HG03521 (cell line): ENCODE data around the gene DENR.
"Not testable (repeated sequence)": the region's sequence is repeated elsewhere in the genome, so short reads cannot be mapped to it uniquely, and the experiment has no call there.

ENCODE experiments used
- ATAC-seq: cut with Tn5 transposase; IDR thresholded peaks from one replicate; pipeline ENCODE4 v1.9.1; 2021; ENCODE audit warnings: mild to moderate bottlenecking, moderate library complexity; ENCODE audit not compliant: unreplicated experiment

Gene DENR, protein sequence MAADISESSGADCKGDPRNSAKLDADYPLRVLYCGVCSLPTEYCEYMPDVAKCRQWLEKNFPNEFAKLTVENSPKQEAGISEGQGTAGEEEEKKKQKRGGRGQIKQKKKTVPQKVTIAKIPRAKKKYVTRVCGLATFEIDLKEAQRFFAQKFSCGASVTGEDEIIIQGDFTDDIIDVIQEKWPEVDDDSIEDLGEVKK

DNA sequence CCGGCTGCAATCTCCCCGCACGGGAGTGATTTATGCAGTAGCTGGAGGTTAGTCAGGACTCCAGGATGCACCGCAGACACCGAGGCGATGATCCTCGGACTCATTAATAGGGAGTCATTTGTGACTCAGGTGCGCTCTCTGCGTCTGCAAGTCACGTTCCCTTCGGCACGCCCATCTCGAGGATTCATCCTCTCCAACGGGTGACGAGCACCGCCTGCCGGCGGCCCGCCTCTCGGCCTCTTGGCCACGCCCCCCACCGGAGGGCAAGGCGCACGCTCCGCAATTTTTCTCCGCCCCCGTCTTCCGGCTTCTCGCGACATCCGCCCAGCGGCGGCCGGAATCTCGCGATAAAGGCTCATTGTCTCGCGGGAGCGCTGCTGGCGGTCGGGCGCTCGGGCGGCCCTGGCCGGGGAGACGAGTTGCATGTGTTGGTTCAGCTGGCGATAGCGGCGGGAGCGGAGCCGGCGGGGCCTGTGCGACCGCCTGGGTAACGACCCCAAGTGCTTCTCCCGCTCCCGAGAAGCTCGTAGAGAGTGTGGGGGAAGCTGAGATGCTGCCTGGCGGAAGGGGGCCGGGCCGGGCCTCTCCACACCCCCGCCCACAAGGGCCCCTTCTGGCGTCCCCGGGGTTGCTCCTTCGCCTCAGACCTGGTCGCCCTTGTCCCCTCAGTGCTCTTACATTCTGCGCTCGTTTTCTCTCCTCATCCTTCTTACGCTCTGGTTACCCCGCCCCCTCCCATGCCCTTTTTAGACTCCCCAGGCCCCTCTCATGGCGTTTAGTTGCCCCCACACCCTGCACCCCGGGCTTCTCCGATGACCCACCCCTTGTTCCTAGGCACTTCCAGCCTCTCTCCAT is at the start of gene DENR:
DENR (plus strand) TSS at position 361 of the 855 bp plus-strand sequence. CDS start 878 bp downstream, outside the sequence.
- peak; percentile 93 for ATAC-seq

DNA sequence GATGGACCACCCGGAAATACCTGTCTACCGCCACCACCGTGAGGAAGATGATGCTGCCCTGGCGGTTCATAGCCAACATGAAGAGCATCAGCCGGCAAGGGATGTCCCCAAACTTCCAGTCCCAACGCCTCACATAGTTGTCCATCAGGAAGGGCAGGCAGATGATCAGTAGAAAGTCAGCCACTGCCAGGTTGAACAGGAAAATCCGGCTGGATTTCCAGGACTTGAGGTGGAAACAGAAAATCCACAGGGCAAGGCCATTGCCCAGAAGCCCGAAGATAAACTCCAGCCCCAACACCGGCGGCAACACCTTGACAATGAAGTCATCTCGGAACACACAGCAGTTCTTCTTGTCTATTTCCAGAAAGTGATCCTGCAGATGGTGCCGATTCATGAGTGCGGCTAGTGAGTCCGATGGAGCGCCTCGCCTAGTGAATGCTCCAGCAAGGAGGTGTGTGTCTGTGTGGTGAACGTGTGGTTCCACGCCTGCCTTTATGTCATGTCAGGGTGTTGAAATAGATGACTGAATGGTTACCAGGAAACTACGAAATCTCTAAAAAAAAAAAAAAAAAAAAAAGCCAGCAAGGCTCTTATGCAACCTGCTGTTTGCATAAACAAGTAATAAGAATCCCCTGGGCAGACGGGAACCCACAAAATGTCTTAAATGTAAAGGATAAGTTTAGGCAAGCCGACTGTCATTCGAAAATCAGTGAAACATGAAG is 49.6 kb upstream of the DENR start, which contains the start of gene HCAR2:
HCAR2 (minus strand) TSS at position 468 of the 722 bp plus-strand sequence; CDS start at position 394, 74 bp downstream.
- ATAC-seq = not testable (repeated sequence)

DNA sequence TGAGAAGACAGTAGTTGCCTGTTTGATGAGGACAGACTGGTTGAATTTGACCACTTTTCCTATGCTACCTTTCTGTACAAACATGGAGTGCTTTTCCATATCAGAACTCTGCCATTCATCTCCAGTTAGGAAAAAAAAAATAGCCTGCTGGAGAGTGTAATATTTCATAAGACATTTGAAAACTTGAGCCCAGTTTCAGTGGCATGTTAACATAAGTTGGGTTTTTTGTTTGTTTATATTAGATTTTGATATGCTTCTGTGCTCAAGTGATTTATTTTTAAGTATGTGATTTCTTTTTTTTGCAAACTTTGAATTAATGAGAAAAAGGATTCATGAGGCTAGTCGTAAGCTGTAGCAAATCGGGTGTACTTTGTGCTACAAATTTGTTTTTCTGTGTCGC is 48.8 kb upstream of the DENR start:
- not testable (repeated sequence) for ATAC-seq

DNA sequence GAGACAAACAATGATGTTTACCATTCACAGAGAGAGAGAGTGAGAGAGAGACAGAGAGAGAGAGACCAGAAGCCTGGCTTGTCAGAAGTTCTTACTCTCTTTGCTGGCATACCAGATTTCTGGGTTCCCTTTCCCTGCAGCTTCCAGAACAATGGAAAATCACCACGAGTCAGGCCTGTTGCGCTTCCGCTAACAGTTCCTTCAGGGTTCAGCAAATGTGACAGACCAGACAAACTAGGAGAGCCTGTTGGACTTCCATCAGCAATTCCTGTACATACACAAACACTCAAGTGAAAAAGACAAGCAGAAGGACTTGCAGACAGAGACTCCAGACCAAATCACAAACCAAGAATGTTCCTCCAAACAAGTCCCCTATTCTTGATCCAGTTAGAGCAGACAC is 43.3 kb upstream of the DENR start:
- not testable (repeated sequence) for ATAC-seq

DNA sequence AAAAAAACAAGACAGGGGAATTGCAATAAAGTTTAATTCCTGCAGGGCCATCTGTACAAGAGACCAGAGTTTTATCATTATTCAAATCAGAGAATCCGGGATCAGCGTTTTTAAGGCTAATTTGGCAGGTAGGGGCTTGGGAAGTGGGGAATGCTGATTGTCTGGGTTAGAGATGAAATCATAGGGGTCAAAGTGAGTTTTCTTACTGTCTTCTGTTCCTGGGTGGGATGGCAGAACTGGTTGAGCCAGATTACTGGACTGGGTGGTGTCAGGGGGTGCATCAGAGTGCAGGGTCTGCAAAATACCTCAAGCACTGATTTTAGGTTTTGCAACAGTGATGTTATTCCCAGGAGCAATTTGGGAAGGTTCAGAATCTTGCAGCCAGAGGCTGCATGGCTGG is 42.3 kb upstream of the DENR start:
- not testable (repeated sequence) for ATAC-seq

DNA sequence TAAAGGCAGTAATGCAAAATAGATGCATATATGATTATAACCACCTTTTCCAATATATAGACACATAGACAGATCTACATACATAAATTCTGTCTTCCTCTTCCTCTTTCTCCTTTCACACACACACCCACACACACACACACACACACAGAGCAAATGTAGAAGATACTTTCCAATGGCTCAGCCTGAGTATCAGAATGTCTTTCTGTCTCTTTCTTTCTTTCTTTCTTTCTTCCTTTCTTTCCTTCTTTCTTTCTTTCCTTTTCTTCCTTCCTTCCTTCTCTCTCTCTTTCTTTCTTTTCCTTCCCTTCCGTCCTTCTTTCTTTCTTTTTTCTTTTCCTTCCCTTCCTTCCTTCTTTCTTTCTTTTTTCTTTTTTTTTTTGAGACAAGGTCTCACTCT is 41.4 kb upstream of the DENR start:
- ATAC-seq = not testable (repeated sequence)

DNA sequence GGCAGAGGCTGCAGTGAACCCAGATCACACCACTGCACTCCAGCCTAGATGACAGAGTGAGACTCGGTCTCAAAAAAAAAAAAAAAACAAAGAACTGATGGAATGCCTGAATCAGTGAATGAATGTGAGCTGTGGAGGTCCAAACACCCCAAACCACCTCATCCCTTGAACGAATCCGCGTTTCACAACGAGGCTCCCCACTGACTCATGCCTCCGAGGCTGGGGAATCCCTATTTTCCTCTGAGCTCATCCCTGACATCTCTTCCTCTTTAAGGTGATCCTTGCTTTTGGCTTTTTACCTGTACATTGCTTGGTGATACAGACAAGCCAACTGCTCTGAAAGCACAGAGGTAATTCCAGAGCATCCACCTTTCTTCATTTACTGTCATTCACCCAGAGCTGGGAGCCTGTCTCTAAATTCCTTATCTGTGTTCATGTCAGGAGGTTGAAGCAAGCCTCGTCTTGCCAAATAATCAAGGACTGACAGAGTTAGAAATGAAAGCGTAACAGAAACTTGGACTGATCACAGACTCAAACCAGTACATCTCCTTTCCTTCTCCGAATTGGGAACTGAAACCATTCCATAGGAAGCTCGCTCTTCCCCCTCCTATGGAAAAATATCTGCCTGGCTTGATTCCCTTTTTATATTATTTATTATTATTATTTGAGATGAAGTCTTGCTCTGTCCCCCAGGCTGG is 39.0 kb upstream of the DENR start:
- not testable (repeated sequence) for ATAC-seq

DNA sequence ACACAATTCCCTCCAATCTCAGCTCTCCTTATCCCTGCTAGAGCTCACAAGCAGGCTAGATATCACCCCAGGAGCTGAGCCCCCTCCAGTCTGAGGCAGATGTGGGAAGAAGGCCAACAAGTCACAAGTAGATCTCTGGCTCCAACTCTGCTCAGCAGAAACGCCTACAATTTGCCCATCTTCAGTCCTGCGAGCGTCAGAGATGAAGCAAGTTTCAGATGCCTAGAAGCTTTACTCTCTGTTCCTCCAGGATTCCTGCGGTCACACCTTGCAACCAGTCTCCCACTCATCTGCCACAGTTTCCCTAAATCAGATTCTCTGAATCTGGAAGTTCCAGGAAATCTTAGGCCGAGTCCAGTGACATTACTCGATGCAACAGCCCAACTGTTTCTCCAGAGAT is 37.4 kb upstream of the DENR start:
- not testable (repeated sequence) for ATAC-seq

DNA sequence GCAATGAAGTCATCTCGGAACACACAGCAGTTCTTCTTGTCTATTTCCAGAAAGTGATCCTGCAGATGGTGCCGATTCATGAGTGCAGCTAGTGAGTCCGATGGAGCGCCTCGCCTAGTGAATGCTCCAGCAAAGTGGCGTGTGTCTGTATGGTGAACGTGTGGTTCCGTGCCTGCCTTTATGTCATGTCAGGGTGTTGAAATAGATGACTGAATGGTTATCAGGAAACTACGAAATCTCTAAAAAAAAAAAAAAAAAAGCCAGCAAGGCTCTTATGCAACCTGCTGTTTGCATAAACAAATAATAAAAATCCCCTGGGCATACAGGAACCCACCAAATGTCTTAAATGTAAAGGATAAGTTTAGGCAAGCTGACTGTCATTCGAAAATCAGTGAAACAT is 36.0 kb upstream of the DENR start, which contains the start of gene HCAR3:
HCAR3 (minus strand) TSS at position 154 of the 400 bp plus-strand sequence; CDS start at position 80, 74 bp downstream.
- ATAC-seq = not testable (repeated sequence)

DNA sequence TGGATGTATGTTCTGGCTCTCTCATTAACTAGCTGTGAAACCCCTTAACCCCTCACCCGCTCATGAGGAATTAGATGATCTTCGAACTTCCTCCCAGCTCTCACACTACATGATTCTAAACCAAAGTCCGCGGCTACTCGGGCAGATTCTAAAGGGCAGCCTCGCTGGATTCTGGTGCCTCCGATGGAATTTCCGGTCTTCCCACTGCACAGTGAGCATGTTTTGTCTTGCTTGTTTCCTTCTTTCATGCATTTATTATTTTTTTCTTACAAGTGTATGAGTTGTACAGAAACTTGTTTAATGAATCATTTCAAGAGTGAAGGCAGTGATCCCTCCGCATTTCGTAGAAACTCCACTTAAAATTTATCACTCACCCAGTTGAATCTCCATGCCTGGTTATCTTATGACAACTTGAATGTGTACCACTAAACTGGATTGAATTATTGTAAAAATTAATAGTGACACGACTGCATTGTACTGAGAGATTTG is 31.5 kb upstream of the DENR start:
- no peak for ATAC-seq

DNA sequence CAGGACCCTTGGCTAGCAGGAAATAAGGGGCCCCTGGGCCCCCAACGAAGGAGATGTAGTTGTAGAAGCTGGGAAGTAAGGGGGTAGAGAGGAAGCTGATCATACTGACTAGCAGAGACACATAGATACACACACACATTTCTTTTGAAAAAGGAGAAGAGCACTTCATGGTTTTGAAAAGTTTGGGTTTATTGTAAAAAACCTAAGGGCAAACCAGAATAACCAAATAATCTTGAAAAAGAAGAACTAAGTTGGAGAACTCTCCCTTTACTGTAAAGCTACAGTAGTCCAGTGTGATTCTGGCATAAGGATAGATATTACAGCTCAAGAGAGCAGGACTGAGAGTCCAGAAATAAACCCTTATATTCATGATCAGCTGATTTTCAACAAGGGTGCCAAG is 30.2 kb upstream of the DENR start:
- no peak for ATAC-seq

DNA sequence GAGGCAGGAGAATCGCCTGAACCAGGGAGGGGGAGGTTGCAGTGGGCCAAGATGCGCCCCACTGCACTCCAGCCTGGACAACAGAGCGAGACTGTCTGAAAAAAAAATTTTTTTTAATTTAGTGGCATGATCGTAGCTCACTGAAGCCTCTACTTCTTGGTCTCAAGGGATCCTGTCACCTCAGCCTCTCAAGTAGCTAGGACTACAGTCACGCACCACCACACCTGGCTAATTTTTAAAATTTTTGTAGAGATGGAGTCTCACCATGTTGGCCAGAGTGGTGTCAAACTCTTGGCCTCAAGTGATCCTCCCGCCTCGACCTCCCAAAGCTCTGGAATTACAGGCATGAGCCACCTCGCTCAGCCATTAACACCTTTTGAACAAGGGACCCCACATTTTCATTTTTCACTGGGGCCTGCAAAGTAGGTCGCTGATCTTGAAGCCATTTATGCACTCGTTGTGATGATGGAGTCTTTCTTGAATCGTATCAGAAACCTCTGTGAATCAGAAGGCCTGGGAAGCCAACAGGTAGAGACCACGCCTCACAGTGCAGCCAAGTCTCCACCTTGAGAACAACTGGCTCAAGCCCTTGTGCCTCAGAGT is 27.9 kb upstream of the DENR start:
- no peak for ATAC-seq

DNA sequence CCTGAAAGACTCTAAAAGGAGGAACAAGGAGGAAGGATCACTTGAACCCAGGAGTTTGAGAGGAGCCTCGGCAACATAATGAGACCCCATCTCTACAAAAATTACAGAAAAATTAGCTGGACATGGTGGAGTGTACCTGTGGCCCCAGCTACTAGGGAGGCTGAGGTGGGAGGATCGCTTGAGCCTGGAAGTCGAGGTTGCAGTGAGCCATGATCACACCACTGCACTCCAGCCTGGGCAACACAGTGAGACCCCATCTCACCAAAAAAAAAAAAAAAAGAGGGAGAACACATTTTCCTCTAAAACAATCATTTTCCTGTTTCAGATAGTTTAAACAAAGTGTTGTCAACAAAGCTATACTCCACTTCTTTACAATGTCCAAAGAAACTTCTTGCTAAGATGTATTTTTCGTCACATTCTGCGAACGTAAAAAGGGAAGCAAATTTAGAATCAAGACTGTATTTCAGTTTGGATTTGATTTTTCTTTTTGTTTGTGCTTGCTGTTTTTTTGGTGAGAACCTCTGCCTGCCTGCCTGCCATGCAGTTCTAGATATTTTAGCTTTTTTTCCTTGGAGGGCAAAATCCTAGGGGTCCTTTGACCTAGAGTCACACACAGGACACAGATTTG is 27.1 kb upstream of the DENR start:
- ATAC-seq = no peak

DNA sequence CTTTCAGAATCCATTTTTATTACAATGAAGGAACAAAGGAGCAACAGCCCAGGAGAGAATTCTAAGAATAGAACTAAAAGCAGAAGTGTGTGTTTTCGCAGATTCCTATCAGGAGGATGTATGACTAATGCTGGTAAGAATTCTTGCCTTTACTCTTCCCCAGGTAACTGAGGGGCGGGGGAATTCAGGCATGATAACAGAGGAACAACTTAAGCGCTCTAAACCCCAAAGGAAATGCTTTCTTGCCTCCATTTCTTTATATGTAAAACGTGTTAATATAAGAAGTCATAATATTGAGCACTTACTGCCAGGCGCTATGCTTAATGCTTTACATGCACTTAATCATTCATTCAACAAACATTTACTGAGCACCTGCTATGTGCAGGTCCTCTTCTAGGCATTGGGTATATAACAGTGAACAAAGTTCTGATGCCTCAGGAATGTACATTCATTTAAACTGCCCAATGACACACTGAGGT is 26.5 kb upstream of the DENR start:
- ATAC-seq = no peak

DNA sequence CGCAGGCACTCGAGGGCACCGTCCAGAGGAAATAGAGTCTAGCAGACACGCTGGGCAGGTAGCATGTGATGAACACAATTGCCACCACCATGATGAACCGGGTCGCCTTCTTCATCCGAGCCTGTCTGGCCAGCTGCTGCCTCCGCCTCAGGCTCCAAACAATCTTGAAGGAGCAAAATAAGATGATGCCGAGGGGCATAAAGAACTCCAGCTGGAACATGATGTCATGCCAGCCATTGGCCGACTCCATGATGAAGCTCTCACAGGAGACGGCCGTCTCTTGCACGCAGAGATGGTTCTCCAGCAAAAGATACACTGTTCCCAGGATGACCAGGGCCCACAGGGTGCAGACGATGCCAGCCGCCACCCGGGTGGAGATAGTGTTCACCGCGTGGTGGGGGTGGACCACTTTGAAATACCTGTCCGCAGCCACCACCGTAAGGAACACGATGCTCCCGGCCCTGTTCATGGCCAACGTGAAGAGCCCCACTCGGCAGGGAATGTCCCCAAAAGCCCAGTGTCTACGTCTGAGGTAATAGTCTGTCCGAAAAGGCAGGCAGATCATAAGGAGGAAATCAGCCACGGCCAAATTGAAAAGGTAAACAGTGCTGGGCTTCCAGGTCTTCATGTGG is 22.9 kb upstream of the DENR start:
- ATAC-seq = no peak

DNA sequence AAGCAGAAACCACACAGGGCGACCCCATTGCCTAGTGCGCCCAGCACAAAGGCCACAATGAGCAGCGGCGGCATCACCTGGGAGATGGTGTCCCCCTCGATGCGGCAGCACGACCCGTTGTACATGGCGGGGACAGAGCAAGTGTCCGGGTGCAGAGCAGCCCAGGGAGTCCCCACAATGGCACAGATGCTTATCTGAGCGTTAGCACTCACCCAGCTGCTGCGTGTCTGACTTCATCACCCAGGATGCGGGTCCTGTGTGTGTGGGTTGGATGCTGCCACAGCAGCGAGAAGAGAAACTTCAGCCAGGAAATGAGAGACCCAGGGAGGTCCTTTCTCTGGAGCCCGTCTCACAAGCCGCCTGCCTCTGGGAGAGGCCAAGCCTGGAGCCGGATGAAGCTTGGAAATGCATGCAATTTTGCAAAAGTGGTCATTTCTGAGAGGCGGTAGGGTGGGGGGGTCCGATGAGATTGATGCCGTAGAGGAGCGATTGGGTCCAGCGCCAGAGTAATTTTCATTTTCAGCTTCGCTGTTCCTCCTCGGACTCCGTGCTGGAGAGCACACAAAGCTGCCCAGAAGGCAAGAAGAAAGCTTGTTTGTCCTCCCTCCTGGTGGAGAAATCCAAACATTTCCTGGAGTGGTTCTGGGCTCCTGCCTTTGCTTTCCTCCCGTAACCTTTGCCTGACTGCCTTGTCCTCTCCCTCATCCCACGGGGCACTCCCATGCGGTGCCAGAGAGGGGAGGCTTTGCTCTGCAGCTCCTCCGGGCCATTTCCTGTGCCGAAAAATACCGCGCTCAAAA is 22.2 kb upstream of the DENR start, which contains the start of gene HCAR1:
HCAR1 (minus strand) TSS at position 630 of the 800 bp plus-strand sequence; CDS start at position 125, 505 bp downstream.
- ATAC-seq = no peak

DNA sequence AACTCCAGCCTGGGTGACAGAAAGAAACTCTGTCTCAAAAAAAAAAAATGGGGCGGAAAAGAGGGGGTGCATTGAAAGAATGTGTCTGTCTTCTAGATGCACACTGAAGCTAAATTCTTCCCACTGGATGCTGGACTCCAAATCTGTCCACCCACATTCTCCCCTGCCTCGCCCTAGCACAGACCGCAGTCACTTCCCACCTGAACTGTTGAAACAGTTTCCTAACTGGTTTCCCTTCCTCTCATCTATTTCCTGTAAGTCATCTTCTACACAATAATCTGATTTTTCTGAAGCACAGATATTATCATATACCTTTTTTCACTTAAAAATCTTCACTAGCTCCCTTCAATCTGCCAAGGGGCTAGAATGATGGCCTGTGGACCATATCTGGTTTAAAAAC is 20.5 kb upstream of the DENR start:
- no peak for ATAC-seq

DNA sequence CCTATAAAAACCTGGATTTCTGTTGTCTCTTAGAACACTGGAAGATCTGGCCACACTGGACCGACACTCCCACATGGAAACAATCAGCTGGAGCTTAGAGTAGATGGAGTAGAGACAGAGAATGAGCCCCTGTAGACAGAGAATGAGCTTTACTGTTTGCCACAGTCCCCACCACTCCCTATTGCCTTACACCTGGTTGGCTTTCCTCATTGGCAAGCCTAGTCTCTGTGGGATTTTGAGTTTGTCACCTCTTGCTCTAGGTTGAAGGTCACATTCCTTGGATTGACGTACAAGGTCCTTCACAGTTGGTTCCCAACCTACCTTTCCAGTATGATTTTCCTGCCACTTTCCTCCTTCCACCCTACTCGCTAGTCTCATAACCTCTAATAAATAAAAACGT is 20.0 kb upstream of the DENR start:
- no peak for ATAC-seq
